GM18508 (cell line): ENCODE results near the gene CANT1.

Experiments used
- ATAC-seq: cut with Tn5 transposase; IDR thresholded peaks from one replicate; pipeline ENCODE4 v1.9.1; 2021; ENCODE audit warnings: moderate number of reproducible peaks; ENCODE audit not compliant: insufficient read depth, unreplicated experiment

The CANT1 gene

DNA sequence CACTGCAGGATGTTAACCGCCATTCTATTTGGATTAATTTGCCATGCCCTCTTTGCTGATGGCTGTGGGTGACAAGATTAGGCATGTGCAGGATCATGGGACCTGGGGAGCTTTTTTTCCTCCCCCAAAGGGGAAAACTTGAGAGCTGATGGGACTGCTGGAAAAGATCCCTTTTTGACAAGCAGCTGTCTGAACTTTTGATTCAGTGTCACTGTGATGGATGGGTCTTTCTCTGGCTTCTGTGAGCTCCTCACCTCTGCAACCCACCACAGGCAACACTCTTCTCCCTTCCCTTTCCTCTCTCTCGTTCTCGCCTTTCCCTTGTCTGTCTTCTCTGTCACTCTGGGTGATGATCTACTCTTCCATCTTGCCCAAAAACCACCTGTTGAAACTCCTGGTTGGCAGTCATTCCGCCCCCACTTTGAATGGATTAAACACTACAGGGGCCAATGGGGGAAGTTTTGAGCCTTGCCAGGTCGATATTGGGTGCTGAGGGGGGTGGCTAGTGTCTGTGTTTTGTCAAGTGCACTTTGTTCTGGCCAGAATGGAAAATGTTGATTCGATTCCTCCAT lies 3.1 kb upstream of the CANT1 start:
- no peak for ATAC-seq

DNA sequence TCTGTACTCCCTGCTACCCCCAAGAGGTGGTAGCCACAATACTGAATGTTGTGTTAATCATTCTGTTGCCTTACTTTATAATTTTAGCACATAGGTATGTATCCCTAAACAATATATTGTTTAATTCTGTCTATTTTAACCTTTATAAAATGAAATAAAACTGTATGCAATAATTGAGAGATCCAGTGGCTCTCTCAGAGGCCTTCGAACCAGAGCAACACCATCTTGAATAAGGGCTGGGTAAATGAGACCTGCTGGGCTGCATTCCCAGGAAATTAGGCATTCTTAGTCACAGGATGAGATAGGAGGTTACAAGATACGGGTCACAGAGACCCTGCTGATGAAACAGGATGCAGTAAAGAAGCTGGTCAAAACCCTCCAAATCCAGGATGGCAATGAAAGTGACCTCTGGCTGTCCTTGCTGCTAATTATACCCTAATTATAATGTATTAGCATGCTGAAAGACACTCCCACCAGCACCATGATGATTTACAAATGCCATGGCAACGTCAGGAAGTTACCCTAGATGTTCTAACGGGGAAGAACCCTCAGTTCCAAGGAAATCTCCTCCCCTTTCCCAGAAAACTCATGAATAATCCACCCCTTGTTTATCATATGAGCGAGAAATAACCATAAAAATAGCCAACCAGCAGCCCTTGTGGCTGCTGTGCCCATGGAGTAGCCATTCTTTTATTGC lies 2.0 kb upstream of the CANT1 start:
- no peak for ATAC-seq

DNA sequence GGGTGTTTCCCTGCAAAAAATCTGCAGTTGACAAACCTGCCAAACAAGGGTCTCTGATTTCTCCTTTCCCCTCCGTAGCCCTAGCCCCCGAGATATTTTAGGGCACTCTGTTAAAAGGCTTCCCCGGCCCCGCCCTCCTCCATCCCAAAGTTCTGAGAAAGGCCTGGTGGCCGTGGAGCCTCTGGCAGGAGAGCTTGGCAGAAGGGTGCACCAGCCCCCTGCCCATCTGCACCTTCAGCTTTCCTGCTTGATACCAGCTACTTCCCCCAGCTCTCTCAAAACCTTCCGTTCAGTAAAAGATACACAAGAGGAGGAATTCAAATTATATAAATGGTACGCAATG lies 711 bp upstream of the CANT1 start:
- ATAC-seq, result no peak

DNA sequence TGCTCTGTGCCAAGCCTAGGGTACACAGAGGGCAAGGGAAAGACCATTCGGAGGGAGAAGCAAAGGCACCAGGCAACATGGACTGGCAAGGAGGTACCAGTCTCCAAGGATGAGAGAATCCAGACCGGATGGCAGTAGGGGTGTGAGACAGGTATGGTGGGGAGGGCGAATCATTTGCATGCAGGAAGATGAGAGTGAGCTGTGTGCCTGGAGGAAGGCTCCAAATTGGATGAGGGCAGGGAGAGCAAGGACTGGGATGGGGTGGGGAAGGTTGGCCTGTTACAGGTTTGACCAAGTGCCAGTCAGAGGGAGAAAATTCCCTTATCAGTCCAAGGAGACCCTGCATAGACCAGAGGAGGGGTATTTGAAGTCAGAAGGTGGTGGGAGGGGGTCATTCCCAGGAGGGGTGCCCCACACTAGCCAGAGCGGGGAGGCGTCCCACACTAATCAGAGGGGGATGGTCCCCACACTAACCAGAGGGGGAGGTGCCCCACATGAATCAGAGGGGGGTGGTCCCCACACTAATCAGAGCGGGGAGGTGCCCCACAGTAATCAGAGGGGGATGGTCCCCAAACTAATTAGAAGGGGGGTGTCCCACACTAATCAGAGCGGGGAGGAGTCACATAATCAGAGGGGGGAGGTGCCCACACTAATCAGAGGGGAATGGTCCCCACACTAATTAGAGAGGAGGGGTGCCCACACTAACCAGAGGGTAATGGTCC lies 737 bp downstream of the CANT1 start:
- ATAC-seq, result no peak

DNA sequence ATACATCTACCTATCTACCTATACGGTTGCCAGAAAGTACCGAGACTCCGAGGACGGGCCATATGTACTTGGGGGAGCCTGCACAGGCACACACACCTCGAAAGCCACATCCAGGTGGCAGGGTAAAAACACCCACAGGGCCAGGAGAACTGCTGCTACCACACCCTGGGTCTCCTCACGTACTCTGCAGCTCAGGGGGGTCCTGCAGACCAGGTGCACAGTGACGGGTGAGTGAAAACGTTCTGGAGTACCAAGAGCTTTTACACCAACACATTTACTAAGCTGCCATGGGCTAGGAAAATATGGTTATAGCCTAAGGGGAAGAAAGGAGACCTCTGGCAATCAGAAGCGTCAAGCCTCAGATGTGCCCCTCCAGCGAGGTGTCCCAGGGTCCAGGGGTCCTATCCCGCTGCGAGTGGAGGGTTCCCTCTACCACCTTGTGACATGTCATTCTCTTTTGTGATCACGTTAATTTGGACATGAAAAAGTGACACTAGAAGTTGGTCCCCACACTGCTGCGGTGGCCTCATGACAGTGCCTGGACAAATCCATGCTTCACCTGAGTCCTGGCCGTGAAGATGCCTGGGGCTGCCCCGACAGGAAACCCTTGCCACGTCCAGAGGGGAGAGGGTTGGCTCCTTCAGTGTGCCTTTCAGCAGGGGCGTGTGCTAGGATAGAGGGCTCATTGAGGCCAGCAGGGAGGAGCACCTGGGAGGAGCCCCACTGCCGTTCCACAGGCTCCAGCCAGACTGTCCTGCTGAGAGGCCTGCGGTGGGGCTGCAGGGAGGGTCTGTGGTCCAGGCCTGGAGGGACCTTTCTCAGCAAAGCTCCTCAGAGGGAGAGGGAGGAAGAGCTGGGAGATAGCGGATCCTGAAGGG lies 1.8 kb downstream of the CANT1 start:
- no peak for ATAC-seq

DNA sequence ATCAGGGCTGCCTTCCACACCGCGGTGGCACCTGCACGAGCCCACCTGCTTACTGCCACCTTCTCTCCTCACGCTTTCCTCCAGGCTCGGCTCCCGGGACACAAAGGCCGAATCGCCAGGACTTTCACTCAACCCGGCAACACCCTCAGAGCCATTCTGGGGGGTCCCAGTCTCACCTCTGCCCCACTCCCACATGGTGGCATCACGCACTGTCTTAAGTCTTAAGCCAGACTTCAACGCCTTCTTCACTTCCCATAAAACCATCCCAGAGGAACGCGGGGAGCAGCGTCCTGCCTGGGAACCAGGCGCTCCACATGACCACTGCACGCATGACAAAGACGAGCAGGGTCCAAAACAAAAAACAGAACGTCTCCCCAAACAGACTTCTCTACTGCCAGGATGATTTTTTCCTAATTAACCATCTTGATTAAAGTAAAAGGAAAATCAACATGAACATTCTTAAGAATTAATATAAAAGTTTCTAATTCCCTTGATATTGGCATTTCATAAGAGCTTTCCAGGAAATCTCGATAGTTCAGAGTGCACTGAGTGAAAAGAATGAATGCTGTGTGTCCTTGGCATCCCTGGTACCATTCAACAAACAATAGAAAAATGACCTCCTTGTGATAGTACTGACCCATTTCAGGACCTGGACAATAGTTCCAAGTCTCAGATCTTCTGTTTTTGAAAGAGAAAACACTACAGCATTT lies 2.6 kb downstream of the CANT1 start:
- no peak for ATAC-seq

DNA sequence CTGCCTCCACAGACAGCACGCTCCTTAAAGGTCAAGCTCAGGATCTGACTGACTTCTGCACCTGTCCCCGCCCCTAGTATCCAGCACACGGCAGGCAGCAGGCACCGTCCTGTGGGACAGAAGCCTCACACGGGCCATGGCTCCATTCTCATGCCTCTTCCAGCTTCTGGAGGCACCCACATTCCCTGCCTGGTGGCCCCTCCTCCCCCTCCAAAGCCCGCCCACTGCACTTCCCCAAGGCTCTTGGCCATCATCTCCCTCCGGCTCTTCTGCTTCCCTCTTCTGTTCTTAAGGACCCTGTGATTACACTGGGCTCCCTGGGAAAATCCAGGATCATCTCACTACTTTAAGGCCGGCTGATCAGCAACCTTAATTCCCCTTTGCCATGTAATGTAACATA lies 3.5 kb downstream of the CANT1 start:
- no peak for ATAC-seq

DNA sequence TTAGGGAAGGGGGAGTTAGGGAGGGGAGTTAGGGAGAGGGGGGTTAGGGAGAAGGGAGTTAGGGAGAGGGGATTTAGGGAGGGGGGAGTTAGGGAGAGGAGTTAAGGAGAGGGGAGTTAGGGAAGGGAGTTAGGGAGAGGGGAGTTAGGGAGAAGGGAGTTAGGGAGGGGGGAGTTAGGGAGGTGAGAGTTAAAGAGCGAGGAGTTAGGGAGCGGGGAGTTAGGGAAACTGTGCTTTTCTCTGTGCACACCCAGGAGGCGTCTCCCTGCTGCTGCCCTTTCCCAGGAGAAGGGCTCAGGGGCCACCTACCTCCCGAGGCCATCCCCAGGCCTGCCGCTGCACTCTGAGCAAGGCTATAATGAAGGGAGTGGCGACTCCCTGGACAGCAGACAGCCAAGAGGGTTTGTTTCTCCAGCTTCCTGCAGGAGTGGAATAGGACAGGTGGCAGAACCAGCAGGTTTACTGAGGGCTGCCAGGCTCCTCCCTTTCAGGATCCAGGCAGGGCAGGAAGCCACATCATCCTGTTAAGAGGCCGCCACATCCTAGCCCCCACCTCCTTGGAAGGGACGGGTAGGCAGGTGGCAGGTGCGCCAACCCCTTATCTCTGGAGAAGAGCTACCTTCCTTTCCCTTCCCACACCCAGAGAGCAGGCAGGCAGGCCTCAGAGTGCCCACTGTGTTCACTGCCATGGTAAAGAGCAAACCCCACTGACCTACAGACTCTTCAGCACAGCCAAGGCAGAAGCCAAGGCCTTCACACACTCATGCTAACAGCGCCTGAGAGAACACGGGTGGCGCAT lies 4.3 kb downstream of the CANT1 start:
- no peak for ATAC-seq

DNA sequence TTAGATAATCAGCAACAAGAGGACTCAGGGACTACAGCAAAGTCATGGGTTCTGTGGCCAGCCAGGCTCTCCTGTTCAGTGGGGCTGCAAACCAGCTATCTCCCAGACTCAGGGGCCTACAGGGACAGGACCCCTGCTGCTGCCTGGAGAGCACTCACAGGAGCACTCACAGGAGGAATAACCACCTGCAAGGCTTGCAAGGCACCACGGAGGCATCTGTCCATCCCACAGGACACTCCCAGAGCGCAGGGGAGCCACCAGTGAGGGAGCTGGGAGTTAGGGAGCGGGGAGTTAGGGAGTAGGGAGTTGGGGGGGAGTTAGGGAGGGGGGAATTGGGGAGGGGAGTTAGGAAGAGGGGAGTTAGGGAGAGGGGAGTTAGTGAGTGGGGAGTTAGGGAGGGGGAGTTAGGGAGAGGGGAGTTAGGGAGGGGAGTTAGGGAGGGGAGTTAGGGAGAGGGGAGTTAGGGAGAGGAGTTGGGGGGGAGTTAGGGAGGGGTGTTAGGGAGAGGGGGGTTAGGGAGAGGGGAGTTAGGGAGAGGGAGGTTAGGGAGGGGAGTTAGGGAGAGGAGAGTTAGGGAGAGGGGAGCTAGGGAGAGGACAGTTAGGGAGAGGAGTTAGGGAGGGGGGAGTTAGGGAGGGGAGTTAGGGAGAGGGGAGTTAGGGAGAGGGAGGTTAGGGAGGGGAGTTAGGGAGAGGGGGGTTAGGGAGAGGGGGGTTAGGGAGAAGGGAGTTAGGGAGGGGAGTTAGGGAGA lies 5.7 kb downstream of the CANT1 start:
- no peak for ATAC-seq

DNA sequence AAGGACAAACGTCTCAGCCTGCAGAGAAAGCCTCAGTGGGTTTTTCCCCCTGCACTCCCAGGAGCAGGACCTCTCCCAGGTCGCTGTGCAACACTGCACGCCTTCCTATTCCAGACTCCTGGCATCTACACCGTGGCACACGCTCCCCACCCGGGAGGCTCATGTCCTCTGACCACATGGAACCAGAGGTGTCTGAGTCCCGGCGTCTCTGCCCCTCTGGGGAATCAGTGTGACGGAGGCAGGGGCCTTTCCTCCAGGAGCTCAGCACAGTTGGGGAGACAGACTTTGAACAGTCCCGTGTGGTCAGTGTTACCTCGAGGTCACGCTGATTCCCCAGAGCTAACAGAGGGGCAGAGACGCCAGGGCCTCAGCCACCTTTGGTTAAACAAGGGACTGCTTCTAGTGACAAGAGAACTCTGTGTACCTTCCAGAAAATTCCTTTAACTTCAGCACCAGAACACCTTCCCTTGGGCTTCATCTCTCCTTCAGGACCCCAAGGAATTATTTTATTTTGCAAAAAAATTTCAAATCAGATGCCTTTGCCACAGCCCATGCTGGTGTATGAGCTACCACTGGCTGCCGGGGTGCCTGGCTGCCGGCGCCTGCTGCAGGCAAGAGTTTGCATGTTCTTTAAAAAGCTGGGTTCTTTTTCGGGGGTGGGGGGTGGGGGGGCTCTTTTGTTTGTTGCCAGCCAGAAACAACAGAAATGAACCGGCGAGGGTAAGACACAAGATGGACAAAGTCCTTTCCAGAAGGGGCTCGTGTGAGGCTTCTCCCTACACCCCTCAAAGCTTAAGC lies 6.6 kb downstream of the CANT1 start:
- ATAC-seq, result no peak

DNA sequence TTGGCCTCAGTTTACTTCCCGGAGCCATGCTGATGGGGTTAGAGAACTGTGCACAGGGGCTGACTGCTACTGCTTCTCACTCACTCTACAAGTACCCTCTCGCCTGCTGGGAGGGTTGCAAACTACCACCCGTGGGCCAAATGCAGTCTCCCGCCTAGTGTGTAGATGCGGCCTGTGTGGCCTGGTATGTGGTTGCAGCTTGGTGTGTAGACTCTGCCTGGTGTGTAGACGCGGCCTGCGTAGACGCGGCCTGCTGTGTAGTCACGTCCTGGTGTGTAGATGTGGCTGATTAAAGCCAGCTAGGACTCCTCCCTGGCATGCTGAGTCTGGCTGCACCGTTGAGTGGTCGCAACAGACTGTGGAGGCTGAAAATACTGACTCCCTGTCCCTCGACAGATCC lies 7.3 kb downstream of the CANT1 start:
- ATAC-seq, result no peak

DNA sequence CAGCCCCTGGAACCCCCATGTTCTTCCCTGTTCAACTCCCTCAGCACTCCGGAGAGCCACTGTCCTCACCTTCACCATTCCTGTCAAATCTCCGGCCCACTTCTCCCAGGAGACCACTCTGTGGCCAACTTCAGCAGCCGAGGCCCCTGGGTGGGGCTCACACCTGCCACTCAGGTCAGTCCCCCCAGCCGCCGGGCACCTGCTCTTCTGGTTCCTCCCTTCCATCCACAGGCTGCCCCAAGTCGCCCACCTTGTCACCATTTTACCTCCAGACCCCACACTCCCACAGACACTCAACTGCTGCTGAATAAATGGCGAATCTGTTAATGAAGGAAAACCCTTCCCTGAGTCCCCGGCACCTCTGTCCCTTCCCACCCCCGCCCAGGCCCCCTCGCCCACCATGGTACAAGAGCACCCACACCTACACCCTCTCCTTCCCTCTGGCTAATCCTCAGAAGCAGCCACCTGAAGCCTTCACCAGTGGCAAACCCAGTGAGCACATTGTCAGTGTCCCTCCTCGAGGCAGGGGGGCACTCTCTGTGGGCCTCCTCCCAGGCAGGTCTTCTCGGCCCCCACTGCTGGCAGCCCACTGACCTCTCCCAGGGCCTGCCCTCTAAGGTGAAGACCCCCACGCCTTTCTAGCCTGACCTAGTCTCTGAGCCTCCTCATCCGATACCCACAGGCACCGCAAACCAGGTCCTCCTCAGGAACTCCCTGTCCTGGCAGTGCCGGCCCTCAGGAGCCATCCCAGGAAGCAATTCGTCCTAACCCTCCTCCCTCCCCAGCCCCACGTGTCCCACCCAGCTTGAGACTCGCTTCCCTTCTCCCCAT lies 8.2 kb downstream of the CANT1 start:
- no peak for ATAC-seq

DNA sequence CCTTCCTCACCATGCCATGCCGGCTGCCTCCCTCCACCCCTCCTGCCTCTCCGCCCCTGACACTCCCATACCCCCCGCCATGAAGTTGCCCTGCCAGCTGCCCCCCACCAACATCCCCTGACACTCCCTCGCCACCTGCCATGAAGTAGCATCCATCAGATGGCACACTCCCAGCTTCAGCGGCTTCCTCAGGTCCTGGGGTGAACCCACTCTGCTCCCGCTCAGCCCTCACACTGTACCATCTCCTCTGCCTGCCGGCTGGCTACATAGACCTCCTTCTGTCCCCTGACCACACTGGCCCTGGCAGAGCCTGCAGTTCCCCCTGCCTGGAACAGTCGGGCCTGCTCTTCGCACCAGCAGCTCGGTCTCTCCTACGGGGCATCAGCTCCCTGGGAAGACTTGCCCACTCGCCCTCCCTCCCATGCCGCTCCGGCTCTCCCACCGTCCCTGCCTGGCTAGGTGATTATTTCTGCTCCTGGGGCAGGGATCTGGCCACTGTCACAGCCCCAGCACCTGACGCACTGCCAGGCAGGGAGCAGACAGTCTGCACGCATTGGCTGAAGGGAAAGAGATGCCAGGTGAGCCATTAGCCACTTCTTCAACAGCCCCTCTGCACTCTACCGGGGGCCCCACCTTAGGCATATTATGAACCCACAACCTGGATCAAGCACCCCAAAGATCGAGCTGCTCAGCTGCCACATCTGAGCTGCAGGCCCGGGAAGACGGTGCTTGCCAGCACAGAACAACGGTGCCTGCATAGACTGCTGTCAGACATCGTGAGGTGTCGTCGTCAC lies 9.0 kb downstream of the CANT1 start:
- ATAC-seq, result no peak

DNA sequence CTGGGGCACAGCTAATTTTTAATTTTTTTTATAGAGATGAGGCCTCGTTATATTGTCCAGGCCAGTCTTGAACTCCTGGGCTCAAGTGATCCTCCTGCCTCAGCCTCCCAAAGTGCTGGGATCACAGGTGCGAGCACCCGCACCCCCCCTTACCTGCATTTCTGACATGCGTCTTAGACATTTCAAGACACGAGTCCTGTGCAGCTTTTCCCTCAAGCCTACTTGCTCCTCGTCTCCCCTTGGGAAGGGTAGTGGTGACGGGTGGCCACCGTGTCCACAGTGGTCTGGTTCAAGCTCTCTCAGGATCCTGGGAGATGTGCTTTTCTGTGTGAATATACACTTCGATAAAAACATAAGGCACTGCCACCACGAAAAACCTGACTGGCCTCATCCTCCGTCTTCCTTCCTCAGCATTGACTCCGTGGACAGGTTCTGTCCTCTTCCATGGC lies 9.6 kb downstream of the CANT1 start:
- no peak for ATAC-seq

DNA sequence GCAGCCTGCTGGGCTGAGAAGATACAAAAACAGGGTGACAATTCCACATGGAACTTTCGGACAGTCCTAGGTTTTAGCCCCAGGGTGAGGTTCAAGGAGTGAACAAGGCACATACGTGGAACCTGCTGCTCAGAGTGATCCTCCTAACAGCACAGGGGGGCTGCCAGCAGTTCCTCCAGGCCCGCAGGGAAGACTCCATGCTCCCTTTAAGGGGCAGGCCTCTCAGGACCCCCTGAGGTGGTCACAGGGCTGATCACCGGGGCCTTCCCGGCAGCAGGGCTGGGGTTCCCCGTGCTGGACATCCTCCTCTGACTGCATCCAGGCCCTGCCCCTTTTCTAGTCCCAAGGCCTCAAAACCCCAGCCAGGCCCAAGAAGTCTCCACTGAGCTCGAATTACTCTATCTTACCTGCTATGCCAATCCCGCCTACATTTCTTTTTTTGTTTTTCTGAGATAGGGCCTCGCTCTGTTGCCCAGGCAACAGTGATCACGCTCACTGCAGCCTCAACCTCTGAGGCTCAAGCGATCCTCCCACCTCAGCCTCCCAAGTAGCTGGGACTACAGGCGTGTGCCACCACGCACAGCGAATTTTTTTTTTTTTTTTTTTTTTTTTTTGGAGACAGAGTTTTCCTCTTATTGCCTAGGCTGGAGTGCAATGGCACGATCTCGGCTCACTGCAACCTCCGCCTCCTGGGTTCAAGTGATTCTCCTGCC lies 10.4 kb downstream of the CANT1 start:
- no peak for ATAC-seq
